ENCODE measurements around the gene FARSA. TPM values are rescaled to one million over a fixed set of nuclear protein-coding genes. Genes with fewer than 3 reads are reported as not detected.
A peak's percentile ranks its signal among the peaks of the same experiment; 100 is the strongest.

The FARSA gene
- total RNA-seq, 1 donor from 2014 or later = 44.4 TPM

- intact Hi-C loops (cut with DNase I) = no loop called here
- DNase-seq (no peak), ATAC-seq (no peak)
- H3K4me1 ChIP-seq = peaks cover 72% of the 10 kb centered on the region
- H3K27me3 ChIP-seq (ENCODE audit: low read depth) = no peaks in the 10 kb centered on the region
- TF ChIP-seq CTCF (IDR thresholded peaks at IDR 0.05) = no peak
- H3K4me3 ChIP-seq = no peak overlapping the region
- peak overlapping the region; percentile 93 for H3K27ac ChIP-seq
- H3K9me3 ChIP-seq = no peaks in the 10 kb centered on the region
- peaks cover 78% of the 10 kb centered on the region for H3K36me3 ChIP-seq
These were observed 10.7 kb upstream of the FARSA start for GRCh38 chr19:12944104-12944674.

- intact Hi-C loops (cut with DNase I) = no loop called here
- no peak overlapping the region for H3K4me3 ChIP-seq
- H3K9me3 ChIP-seq = no peaks in the 10 kb centered on the region
- no peaks in the 10 kb centered on the region for H3K27me3 ChIP-seq (ENCODE audit: low read depth)
- TF ChIP-seq CTCF (IDR thresholded peaks at IDR 0.05) = no peak
- peaks cover 72% of the 10 kb centered on the region for H3K36me3 ChIP-seq
- DNase-seq (no peak), ATAC-seq (no peak)
- H3K4me1 ChIP-seq = peaks cover 73% of the 10 kb centered on the region
- peak overlapping the region; percentile 31 for H3K27ac ChIP-seq
These were observed 10.0 kb upstream of the FARSA start for GRCh38 chr19:12943437-12944044.

GRCh38 chr19:12940897-12941296 is 7.4 kb upstream of the FARSA start:
- H3K27ac ChIP-seq = no peak overlapping the region

GRCh38 chr19:12939975-12940423 is 6.5 kb upstream of the FARSA start:
- H3K27me3 ChIP-seq (ENCODE audit: low read depth) = no peaks in the 10 kb centered on the region
- H3K36me3 ChIP-seq = peaks cover 58% of the 10 kb centered on the region
- peak overlapping the region; percentile 100 for H3K4me3 ChIP-seq
- peaks cover 65% of the 10 kb centered on the region for H3K4me1 ChIP-seq
- no peaks in the 10 kb centered on the region for H3K9me3 ChIP-seq
- no peak for ATAC-seq
- intact Hi-C loops (cut with DNase I) = no loop called here
- peak overlapping the region; percentile 97 for H3K27ac ChIP-seq
- no peak for DNase-seq
- no peak for TF ChIP-seq CTCF (IDR thresholded peaks at IDR 0.05)

More at GRCh38 chr19:12940897-12941296, 7.4 kb upstream of the FARSA start:
- Histone ChIP-seq H3K4me1 (peaks cover 69% of the 10 kb centered on the region), H3K36me3 (peaks cover 61% of the 10 kb centered on the region), H3K27me3 (ENCODE audit: low read depth) (no peaks in the 10 kb centered on the region), H3K4me3 (peak overlapping the region; percentile 100), H3K9me3 (no peaks in the 10 kb centered on the region)
- no peak for ATAC-seq
- no peak for TF ChIP-seq CTCF (IDR thresholded peaks at IDR 0.05)
- intact Hi-C loops (cut with DNase I) = no loop called here
- no peak for DNase-seq

- DNase-seq = no peak
These were observed 5.5 kb upstream of the FARSA start for GRCh38 chr19:12938779-12939601.

More at GRCh38 chr19:12938779-12939601, 5.5 kb upstream of the FARSA start:
- no peaks in the 10 kb centered on the region for H3K9me3 ChIP-seq
- H3K27ac ChIP-seq = peak overlapping the region; percentile 97
- no peaks in the 10 kb centered on the region for H3K27me3 ChIP-seq (ENCODE audit: low read depth)
- peaks cover 55% of the 10 kb centered on the region for H3K4me1 ChIP-seq
- intact Hi-C loops (cut with DNase I) = no loop called here
- ATAC-seq = peak; percentile 43 to 49
- peak; percentile 18 for TF ChIP-seq CTCF (IDR thresholded peaks at IDR 0.05)
- peaks cover 48% of the 10 kb centered on the region for H3K36me3 ChIP-seq
- peak overlapping the region; percentile 100 for H3K4me3 ChIP-seq
